ENCODE results near the gene SEMA5A.

Gene SEMA5A

DNA sequence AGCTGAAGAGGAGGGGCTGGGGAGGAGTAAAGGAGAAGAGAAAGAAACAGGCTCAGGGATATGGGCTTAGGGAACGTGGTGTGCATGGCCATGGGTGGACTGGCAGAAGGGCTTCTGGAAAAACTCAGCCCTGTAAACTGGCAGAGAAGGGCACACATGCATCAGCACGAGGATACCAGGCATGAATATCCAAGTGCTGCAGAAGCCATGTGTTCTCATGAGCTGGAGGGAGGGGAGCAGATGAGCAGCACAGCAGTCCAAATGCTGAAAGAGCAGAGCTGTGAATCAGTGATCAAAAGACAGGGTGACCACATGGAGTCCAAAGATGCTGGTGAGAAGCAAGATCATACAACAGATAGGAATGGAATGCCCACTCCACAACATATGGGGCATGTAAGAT lies 72.3 kb downstream of the SEMA5A start:
- DNase-seq, result no peak

- DNase-seq, result no peak
Measured at GRCh38 chr5:9470410-9470809, 75.5 kb downstream of the SEMA5A start.

DNA sequence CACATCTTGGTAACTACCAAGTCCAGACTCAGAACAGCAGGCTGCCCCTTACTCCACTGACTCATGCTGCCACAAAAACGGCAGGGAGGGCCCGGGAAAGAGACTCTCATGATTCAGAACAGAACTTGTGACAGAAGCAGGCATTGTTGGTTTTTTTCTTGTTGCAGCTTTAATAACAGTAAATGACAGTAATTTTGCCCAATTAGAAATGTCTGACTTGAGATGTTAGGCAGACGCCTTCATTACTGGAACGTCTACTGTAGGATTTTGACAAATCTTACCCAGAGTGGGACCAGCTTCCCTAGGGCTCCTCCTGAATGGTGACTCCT lies 77.9 kb downstream of the SEMA5A start:
- DNase-seq, result no peak

GRCh38 chr5:9467199-9468059 lies 78.4 kb downstream of the SEMA5A start:
- DNase-seq, result no peak

GRCh38 chr5:9466697-9467096 lies 79.2 kb downstream of the SEMA5A start:
- no peak for DNase-seq

- no peak for DNase-seq
Measured at GRCh38 chr5:9464478-9464877, 81.4 kb downstream of the SEMA5A start.

DNA sequence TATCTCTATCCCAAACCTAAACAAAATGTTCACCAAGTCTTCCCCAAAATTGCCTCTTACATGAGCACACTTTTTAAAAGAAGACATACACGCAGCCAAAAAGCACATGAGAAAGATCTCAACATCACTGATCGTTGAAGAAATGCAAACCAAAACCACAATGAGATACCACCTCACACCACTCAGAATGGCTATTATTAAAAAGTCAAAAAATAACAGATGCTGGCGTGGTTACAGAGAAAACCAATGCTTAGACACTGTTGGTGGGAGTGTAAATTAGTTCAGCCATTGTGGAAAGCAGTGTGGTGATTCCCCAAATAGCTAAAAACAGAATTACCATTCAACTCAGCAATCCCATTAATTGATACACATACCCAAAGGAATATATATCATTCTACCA lies 83.8 kb downstream of the SEMA5A start:
- DNase-seq, result no peak

DNA sequence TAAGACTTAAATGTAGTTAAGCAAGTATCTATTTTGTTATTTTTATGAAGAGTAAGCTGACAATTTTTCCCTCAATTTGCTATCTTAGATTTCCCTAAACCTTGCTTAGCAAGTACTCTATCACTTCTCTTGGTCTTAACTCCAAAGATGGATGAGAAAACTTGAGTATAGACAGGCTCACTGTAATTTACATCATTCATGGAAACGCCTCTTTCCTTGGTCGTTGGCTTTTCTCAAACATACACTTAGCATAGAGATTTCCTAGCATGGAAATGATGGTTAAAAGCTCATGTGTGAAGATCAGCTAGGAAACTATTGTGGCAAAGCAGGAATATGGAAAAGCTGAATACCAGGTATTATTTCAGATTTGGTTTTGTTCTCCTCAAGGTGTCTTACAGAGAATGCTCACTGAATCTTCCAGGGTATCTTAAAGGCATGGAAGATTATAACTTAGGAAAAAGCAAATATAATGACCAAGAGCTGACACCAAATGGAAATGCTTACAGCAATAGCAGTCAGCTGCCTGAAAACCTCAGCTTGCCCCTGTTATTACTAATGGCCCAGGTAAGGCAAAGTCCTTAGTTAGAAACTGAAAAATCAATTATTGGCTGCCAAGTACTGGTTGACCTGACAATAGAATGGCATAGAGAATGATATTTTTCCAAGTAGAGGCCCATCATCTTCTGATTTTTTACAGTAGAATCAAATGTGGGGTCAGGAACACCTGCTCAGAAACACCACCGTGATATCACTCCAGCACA lies 84.8 kb downstream of the SEMA5A start:
- no peak for DNase-seq

DNA sequence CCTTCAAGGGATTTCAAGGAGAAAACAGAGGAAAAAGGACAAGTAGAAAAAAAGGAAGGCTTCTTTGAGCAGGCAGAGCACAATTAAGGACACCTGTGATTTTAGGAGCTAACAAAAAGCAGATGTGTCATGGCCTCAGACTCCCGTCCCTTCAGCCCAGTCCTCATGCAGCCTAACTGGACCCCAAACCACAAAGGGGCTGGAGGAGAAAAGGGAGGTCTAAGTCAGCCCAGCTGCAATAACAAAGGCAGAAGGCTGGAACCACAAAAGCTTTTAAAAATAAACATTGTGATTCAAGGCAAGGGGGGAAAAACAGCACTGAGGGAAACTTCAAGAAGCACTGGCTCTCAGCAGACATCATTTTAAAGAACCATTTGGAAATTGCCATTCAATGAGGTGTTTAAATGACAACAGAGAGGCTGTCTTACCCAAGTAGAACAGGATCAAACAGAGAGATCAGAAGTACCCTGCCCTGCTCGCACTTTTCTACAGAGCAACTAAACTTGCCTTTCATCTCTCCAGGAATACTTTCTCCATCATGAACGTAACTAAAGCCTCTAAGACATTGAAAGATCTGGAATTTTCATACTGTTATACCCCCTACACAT lies 89.3 kb downstream of the SEMA5A start:
- DNase-seq, result no peak

DNA sequence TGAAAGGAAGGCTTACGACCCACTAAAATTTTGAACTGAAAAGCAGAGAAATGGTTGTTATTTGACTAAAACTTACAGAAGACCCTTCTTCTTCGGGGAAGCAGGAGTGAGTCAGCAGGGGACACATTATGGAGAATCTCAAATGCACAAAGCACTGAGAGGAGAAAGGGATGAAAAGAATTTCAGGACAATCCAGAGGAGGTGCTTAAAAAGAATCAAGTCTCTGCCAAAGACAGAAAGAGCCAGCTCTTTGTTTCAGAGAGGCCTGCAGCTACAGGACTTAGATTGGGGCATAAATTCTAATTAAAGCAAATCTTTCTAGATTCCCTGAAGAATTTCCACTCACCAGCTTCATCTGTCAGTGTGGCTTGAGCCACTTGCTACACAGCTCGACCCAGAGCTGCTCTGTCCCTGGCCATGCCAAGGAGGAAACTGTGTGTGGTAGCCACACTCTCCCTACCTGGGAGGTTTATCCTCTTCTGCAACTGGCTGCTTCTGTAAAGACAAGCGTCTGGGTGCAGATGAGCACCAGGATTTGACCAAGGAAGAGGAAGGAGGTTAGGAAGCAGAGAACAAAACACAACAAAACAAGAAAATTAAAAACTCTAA lies 89.9 kb downstream of the SEMA5A start:
- DNase-seq, result no peak

GRCh38 chr5:9454491-9454890 lies 91.4 kb downstream of the SEMA5A start:
- no peak for DNase-seq

DNA sequence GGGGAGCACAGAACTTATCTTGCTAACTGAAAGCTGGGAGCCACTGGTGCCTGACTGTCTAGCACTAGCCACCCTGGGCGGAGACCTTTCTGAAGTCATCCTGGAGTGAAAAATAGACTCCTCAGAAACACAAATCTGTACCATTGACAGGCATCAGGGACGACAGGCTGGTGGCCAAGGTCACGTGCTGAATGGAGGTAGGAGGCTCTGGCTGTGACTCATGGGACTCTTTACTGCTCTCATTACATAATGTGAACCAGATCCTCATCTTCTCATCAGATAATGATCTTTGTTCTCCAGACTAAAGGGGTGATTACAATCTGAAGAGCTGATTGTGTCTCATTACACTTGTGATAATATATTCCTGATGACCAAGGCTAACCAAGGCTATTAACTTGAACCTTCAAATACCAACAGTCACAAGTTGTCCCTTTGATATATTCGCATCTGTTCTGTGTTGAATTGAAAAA lies 91.8 kb downstream of the SEMA5A start:
- no peak for DNase-seq

DNA sequence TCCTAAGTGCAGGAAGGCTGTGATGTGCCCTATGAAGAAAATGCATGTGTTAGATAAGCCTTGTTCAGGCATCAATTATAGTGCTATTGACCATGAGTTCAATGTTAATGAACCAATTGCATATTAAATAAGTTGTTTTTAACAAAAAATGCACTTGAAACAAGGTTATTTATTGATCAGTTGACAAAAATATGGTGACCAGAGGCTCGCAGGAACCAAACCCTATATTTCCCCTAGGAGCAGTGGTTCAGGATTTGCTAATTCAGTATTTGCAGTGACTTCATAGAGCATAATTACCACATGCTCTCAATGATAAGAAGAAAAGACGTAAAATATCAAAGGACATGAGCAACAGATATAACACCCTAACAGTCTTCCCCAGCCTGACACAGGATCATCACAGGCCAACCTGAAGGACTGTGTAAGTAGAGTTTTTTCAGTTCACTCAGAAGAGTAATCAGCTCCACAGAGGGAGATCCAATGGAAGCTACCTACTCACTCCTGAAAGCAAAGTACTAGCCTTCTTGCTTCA lies 92.3 kb downstream of the SEMA5A start:
- no peak for DNase-seq

DNA sequence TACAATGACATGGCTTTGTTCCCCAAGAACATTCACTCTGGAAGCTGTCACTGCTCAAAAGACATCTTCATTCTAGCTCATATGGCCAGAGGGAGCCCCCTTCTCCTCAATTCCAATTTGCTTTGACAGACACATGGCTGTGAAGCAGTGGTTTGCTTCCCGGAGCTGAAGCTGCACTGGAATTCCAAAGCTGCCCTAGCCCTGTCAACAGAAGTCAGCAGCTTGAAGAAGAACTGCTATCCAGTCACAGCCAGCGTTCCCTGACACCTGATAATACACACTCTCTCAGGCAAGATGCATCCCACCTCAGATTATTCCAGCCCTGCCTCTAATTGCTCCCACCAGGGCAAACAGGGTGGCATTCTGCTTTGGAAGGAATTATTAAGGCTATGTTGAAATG lies 93.7 kb downstream of the SEMA5A start:
- no peak for DNase-seq

DNA sequence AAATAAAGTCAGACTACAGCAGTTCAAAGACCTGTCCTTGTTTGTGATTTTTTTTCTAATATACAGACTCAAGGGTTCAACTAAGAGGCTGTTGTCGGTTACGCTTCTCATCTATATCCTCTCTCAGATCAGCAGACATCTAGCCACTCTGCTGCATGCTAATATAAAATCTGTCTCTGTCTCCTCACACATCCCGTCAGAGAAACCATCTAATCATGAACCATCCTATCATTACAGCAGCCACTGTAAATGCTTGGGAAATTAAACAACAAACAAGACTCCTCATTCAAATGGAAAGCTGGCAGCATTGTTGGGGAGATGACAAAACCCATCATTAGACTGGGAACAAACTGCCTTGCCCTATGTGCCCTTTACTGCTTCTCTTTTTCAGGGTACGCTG lies 94.8 kb downstream of the SEMA5A start:
- no peak for DNase-seq

GRCh38 chr5:9447691-9448090 lies 98.2 kb downstream of the SEMA5A start:
- no peak for DNase-seq

DNA sequence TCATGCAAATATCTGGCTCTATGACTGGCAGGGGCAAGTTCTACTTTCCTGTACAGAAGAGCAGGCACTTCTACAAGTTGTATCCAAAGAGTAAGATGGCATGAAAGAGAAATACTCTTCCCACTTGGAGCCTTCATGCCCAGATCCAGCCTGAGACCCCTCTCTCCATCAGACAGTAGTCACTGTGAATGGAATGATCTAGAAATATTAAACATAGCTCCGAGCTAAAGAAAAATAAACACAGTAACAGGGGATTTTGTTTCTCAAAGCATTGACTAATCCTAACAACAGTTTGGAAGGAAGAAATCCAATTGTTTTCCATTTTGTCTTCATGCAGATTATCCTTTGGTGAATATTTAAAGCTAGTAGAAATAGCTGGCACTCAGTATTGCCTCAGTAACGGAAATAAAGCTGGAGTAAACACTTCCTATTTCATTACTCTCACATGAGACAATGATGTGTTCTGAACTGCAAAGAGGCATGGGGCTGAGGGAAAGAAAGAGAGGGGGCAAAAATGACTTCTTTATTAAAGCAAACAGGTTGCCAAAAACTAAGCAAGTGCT lies 100.0 kb downstream of the SEMA5A start:
- DNase-seq, result no peak

- no peak for DNase-seq
Measured at GRCh38 chr5:9444346-9444745, 101.5 kb downstream of the SEMA5A start.

DNA sequence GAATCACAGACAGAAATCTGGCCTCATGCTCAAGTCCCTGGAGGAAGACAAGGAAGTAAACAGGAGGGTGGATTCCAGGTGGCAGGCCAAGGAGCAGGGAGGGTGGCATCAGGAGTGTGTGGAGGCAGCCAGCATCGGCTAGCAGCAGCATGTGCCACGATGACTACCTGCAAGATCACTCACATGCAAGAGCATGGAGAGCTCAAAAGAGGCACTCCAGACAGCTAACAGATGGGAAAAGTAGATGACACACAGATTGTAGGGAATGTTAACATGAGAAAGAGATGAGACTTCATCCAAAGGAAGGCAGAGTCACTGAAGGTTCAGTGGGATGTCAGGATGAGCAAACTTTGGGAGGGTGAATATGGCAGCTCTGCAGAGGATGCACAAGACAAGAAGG lies 104.3 kb downstream of the SEMA5A start:
- no peak for DNase-seq

- DNase-seq, result no peak
Measured at GRCh38 chr5:9440517-9440916, 105.4 kb downstream of the SEMA5A start.

DNA sequence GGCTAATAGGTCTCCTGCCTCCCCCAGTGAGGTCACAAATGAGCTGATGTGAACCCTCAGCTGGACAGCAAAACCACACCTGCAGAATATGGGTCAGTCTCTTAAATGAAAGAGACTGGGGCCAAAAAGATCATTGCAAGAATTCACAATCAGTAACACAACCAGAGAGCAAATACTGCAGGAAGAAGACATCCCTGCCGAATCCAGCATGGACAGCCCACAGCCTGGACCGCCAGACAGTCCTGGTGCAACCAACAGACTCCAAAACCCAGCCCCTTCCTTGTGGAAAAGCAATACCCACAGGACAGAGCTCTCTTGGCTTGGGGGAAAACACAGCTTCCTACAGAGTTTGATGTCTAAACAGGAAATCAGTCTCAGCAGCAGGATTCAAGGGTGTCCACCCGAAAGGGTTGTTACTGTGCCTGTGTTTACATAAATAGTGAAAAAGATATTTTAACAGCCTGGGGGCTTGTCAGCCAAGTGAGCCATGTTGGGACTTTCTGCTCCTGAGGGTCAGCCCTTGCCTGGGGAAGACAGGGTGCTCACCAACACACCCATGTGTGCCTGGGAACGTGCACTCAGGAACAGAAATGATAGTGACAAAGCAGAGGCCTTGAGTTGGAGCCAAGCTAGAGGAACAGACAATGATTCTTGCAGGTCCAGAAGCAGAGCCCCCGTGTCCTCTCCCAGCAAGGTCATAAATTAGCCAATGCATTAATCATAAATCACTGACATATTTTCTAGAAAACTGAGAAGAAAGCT lies 106.2 kb downstream of the SEMA5A start:
- DNase-seq, result no peak

Data from AML-193 (cell line).